ENCODE results near the gene KRT23.

KRT23 gene

GRCh38 chr17:40937384-40937819 lies at the start of gene KRT23:
Gene KRT23 (minus strand): TSS chr17:40937646. CDS start chr17:40936603, 1,043 bp downstream.
- DNase-seq = no peak

- DNase-seq = no peak
Observed at GRCh38 chr17:40986920-40987319, 49.5 kb upstream of the KRT23 start.

- DNase-seq = no peak
Observed at GRCh38 chr17:40984226-40984625, 46.8 kb upstream of the KRT23 start, which contains the start of gene KRT40. Gene KRT40 (minus strand): TSS chr17:40984326. CDS start chr17:40984273, 53 bp downstream.

- no peak for DNase-seq
Observed at GRCh38 chr17:40981115-40981514, 43.7 kb upstream of the KRT23 start.

GRCh38 chr17:40980596-40980995 lies 43.1 kb upstream of the KRT23 start:
- no peak for DNase-seq

- DNase-seq = no peak
Observed at GRCh38 chr17:40980117-40980516, 42.7 kb upstream of the KRT23 start.

- DNase-seq = no peak
Observed at GRCh38 chr17:40978575-40979151, 41.2 kb upstream of the KRT23 start.

GRCh38 chr17:40975516-40975915 lies 38.1 kb upstream of the KRT23 start:
- no peak for DNase-seq

GRCh38 chr17:40974366-40974765 lies 36.9 kb upstream of the KRT23 start:
- DNase-seq = no peak

- DNase-seq = no peak
Observed at GRCh38 chr17:40967582-40967981, 30.1 kb upstream of the KRT23 start.

- no peak for DNase-seq
Observed at GRCh38 chr17:40966848-40967247, 29.4 kb upstream of the KRT23 start, which contains the start of gene KRT39. Gene KRT39 (minus strand): TSS chr17:40966948. CDS start chr17:40966856, 92 bp downstream.

GRCh38 chr17:40963838-40964237 lies 26.4 kb upstream of the KRT23 start:
- DNase-seq = peak; percentile 31 to 34

GRCh38 chr17:40962059-40962561 lies 24.7 kb upstream of the KRT23 start:
- no peak for DNase-seq

GRCh38 chr17:40961591-40961990 lies 24.1 kb upstream of the KRT23 start:
- DNase-seq = no peak

GRCh38 chr17:40960144-40960543 lies 22.7 kb upstream of the KRT23 start:
- DNase-seq = no peak

GRCh38 chr17:40958086-40958953 lies 20.9 kb upstream of the KRT23 start:
- DNase-seq = no peak

- no peak for DNase-seq
Observed at GRCh38 chr17:40956401-40957254, 19.2 kb upstream of the KRT23 start.

- no peak for DNase-seq
Observed at GRCh38 chr17:40953881-40954280, 16.4 kb upstream of the KRT23 start.

- DNase-seq = no peak
Observed at GRCh38 chr17:40952661-40953060, 15.2 kb upstream of the KRT23 start.

- DNase-seq = no peak
Observed at GRCh38 chr17:40952154-40952553, 14.7 kb upstream of the KRT23 start.

- no peak for DNase-seq
Observed at GRCh38 chr17:40951011-40951622, 13.7 kb upstream of the KRT23 start.

GRCh38 chr17:40950176-40950575 lies 12.7 kb upstream of the KRT23 start:
- DNase-seq = no peak

Data from Kasumi-1 (cell line).